Stimulated activated CD4-positive, alpha-beta T cell treated with anti-CD3 and anti-CD28 coated beads, Interleukin-15, amount 100 ng/mL, for 48 hours (primary cell): ENCODE results near the gene SWT1.
A peak's percentile ranks its signal among the peaks of the same experiment; 100 is the strongest.

Experiments used
- DNase-seq, 2 donors: peaks; one replicate each; pipeline ENCODE4 v3.0.0-alpha.2; 2020; ENCODE audit warnings: low read depth in 2 of 2

Gene SWT1

GRCh38 chr1:185289880-185290279 is 132.9 kb downstream of the SWT1 start:
- DNase-seq: no peak

- DNase-seq: no peak
Measured at GRCh38 chr1:185291159-185291558, 134.2 kb downstream of the SWT1 start.

GRCh38 chr1:185291652-185292051 is 134.7 kb downstream of the SWT1 start:
- DNase-seq: no peak

GRCh38 chr1:185292237-185292636 is 135.3 kb downstream of the SWT1 start:
- no peak for DNase-seq

GRCh38 chr1:185293967-185294542 is 137.1 kb downstream of the SWT1 start:
- no peak for DNase-seq

GRCh38 chr1:185295091-185295490 is 138.1 kb downstream of the SWT1 start:
- DNase-seq: no peak

- DNase-seq: no peak
Measured at GRCh38 chr1:185297982-185298381, 141.0 kb downstream of the SWT1 start.

GRCh38 chr1:185300152-185300551 is 143.2 kb downstream of the SWT1 start:
- DNase-seq: no peak

GRCh38 chr1:185305419-185305818 is 148.5 kb downstream of the SWT1 start:
- no peak for DNase-seq

GRCh38 chr1:185308126-185308525 is 151.2 kb downstream of the SWT1 start:
- no peak for DNase-seq

- DNase-seq: no peak
Measured at GRCh38 chr1:185309566-185309965, 152.6 kb downstream of the SWT1 start.

GRCh38 chr1:185311589-185312225 is 154.7 kb downstream of the SWT1 start:
- no peak for DNase-seq

GRCh38 chr1:185312361-185313138 is 155.6 kb downstream of the SWT1 start:
- no peak for DNase-seq

- no peak for DNase-seq
Measured at GRCh38 chr1:185314411-185314810, 157.4 kb downstream of the SWT1 start.

- DNase-seq: no peak
Measured at GRCh38 chr1:185315445-185316071, 158.6 kb downstream of the SWT1 start.

GRCh38 chr1:185316163-185317033 is 159.4 kb downstream of the SWT1 start:
- DNase-seq: peak; percentile 82 to 87

GRCh38 chr1:185317034-185317885 is 160.3 kb downstream of the SWT1 start, which contains the start of gene IVNS1ABP:
IVNS1ABP (minus strand) TSS chr1:185317243; CDS start chr1:185309493, 7,750 bp downstream.
- DNase-seq: peak; percentile 89 to 91

GRCh38 chr1:185317886-185318310 is 160.9 kb downstream of the SWT1 start:
- peak; percentile 50 to 64 for DNase-seq

- DNase-seq: no peak
Measured at GRCh38 chr1:185318431-185319138, 161.6 kb downstream of the SWT1 start.

GRCh38 chr1:185319139-185319475 is 162.1 kb downstream of the SWT1 start:
- DNase-seq: no peak
